Measurements from ENCODE around the gene PPM1J. TPM values are rescaled to one million over a fixed set of nuclear protein-coding genes. Genes with fewer than 3 reads are reported as not detected.

The PPM1J gene
- total RNA-seq, 1 experiment from 2014 or later: 0.80 TPM

DNA sequence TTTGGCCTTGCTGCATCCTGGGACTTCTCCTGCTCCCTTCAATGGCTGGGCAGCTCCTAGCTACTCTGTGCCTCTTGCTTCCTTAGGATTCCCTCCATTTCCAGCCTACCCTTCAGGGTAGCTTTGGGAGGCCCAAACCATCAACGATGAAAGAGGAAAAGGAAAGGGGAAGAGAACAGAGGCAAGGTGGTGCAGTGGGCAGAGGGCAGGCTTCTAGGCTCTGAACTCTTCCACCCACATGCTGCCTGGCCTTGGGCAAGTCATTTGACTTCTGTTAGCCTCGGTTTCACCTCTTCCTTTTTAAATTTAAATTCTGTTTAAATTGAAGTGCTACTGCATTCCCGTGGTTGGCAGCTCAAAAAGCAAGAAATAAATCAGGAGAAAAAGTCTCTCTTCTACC, 5.7 kb upstream of the PPM1J start:
- Histone ChIP-seq H3K27me3 (ENCODE audit: low read length) (no peaks in the 10 kb centered on the region), H2AFZ (ENCODE audit: low read length) (no peak overlapping the region), H3K36me3 (ENCODE audit: low read depth, low read length) (no peaks in the 10 kb centered on the region), H3K79me2 (ENCODE audit: low read length) (no peaks in the 10 kb centered on the region), H3K27ac (ENCODE audit: low read length) (no peak overlapping the region), H3K4me1 (ENCODE audit: insufficient read depth, low read length) (peaks cover 3% of the 10 kb centered on the region; the same call in 1 of the 2 replicates), H3K4me3 (ENCODE audit: low read length) (no peak overlapping the region), H3K9me2 (replicated peaks; ENCODE audit: low read length) (no peaks in the 10 kb centered on the region), H4K20me1 (ENCODE audit: low read length) (no peaks in the 10 kb centered on the region), H3K4me2 (ENCODE audit: low read length) (no peak overlapping the region), H3K9ac (ENCODE audit: low read length) (no peak overlapping the region), H3K9me3 (ENCODE audit: low read length) (no peaks in the 10 kb centered on the region), H3F3A (ENCODE audit: low read length, unreplicated experiment) (no peaks in the 10 kb centered on the region)
- intact Hi-C loops (cut with micrococcal nuclease): no loop called here
- CTCF ChIA-PET: no interaction called here
- ATAC-seq (no peak), DNase-seq (no peak)
- POLR2A ChIA-PET (ENCODE audit: unreplicated experiment): no interaction called here
- no TSS peak for BruUV-seq (replicated peaks)
- TF ChIP-seq EZH2 (IDR thresholded peaks at IDR 0.05; ENCODE audit: low read length, unreplicated experiment): no peak
- TF ChIP-seq, protein P1, sequence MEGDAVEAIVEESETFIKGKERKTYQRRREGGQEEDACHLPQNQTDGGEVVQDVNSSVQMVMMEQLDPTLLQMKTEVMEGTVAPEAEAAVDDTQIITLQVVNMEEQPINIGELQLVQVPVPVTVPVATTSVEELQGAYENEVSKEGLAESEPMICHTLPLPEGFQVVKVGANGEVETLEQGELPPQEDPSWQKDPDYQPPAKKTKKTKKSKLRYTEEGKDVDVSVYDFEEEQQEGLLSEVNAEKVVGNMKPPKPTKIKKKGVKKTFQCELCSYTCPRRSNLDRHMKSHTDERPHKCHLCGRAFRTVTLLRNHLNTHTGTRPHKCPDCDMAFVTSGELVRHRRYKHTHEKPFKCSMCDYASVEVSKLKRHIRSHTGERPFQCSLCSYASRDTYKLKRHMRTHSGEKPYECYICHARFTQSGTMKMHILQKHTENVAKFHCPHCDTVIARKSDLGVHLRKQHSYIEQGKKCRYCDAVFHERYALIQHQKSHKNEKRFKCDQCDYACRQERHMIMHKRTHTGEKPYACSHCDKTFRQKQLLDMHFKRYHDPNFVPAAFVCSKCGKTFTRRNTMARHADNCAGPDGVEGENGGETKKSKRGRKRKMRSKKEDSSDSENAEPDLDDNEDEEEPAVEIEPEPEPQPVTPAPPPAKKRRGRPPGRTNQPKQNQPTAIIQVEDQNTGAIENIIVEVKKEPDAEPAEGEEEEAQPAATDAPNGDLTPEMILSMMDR (conservative IDR thresholded peaks at IDR 0.05; ENCODE audit: low read depth, low read length): no peak
- TF ChIP-seq EZH2phosphoT487 (IDR thresholded peaks at IDR 0.05; ENCODE audit: borderline replicate concordance, low read length): no peak

DNA sequence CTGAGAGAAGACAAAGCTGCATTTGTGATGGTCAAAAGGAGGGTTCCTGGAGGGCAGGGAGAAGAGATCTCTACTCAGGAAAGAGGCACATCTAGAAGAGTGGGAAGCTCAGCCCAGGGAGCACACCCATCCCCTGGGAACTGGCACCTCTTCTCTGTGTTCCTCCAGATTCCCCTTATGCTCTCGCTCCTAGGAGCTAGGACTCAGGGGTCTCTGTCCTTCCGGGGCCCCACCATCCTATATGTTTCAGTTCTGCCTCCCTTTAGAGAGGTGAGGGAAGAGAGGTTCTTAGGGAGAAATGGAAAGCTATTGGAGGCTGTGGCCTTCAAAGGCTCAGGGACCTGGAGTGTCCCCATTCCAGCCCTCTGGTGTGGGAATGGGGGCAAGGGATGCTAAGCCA, 4.6 kb upstream of the PPM1J start:
- H3K27ac ChIP-seq (ENCODE audit: low read length): no peak overlapping the region

More for the DNA sequence above, 4.6 kb upstream of the PPM1J start:
- no peaks in the 10 kb centered on the region for H3F3A ChIP-seq (ENCODE audit: low read length, unreplicated experiment)
- H3K4me3 ChIP-seq (ENCODE audit: low read length): no peak overlapping the region
- CTCF ChIA-PET: no interaction called here
- H3K9me3 ChIP-seq (ENCODE audit: low read length): no peaks in the 10 kb centered on the region
- H3K4me2 ChIP-seq (ENCODE audit: low read length): no peak overlapping the region
- no peak overlapping the region for H3K9ac ChIP-seq (ENCODE audit: low read length)
- ATAC-seq (no peak), DNase-seq (no peak)
- no peaks in the 10 kb centered on the region for H4K20me1 ChIP-seq (ENCODE audit: low read length)
- TF ChIP-seq EZH2phosphoT487 (IDR thresholded peaks at IDR 0.05; ENCODE audit: borderline replicate concordance, low read length): no peak
- TF ChIP-seq, protein P1 (conservative IDR thresholded peaks at IDR 0.05; ENCODE audit: low read depth, low read length): no peak
- no peak for TF ChIP-seq EZH2 (IDR thresholded peaks at IDR 0.05; ENCODE audit: low read length, unreplicated experiment)
- H3K79me2 ChIP-seq (ENCODE audit: low read length): no peaks in the 10 kb centered on the region
- no peak overlapping the region for H2AFZ ChIP-seq (ENCODE audit: low read length)
- POLR2A ChIA-PET (ENCODE audit: unreplicated experiment): no interaction called here
- H3K9me2 ChIP-seq (replicated peaks; ENCODE audit: low read length): no peaks in the 10 kb centered on the region
- no TSS peak for BruUV-seq (replicated peaks)
- H3K27me3 ChIP-seq (ENCODE audit: low read length): no peaks in the 10 kb centered on the region
- H3K4me1 ChIP-seq (ENCODE audit: insufficient read depth, low read length): peaks cover 5% of the 10 kb centered on the region; the same call in 1 of the 2 replicates
- no peaks in the 10 kb centered on the region for H3K36me3 ChIP-seq (ENCODE audit: low read depth, low read length)
- intact Hi-C loops (cut with micrococcal nuclease): loop anchor here (5.0 kb wide), 3 partner anchors 148 to 958 kb away; partner anchors contain the start of gene SLC16A1
